ENCODE results near the gene NOD2. TPM values are rescaled to one million over a fixed set of nuclear protein-coding genes. Genes with fewer than 3 reads are reported as not detected.

The NOD2 gene
- total RNA-seq, 1 experiment from 2014 or later, result 5.4 TPM

DNA sequence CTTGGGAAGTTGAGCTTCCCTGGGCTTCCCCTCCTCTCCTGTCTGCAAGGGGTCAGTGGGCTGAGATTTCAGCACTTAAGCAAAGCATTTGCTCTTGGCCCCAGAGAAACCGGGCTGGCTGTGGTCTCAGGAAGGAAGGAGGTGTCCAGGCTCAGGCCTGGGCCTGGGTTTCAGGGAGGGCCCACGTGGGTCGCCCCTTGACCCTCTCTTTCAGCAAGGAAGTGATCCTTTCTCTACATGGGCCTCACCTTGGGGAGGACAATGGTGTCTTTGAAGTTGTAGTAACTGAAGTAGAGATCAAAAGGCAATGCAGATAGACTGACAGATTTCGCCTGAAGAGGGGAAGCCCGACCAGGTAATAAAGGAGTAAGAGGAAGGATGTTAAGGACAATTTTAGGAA, 2.7 kb downstream of the NOD2 start:
- ChIA-PET CTCF (interaction anchor here (0.6 to 1.0 kb wide), 3 partner anchors 31 to 110 kb away, joined by 3 to 7 read pairs (median 3); no protein-coding TSS in a partner anchor), POLR2A (no interaction called here), RAD21 (ENCODE audit: low non-redundant PET in 1 of 2, low total read pairs in 2 of 2, uncharacterized antibody in 2 of 2, unreplicated experiment in 2 of 2) (interaction anchor here in 1 of 2 experiments (0.8 kb wide), 1 partner anchor 110 kb away, joined by 3 read pairs; no protein-coding TSS in a partner anchor)
- Histone ChIP-seq H3K4me2 (ENCODE audit: low read length) (peak overlapping the region; percentile 70), H3K27ac (ENCODE audit: low read depth, low read length) (no peak overlapping the region), H3K27me3 (ENCODE audit: insufficient read depth, low read length) (no peaks in the 10 kb centered on the region), H3K9me2 (ENCODE audit: insufficient read depth) (no peaks in the 10 kb centered on the region), H3K9me3 (ENCODE audit: control insufficient read depth in 1 of 2, insufficient read depth in 1 of 2, low read depth in 1 of 2, low read length in 2 of 2) (no peaks in the 10 kb centered on the region), H3K36me3 (ENCODE audit: control insufficient read depth in 1 of 2, insufficient read depth in 2 of 2, low read length in 2 of 2) (no peaks in the 10 kb centered on the region), H2AFZ (ENCODE audit: low read depth, low read length, poor library complexity, severe bottlenecking) (no peak overlapping the region), H3K79me2 (ENCODE audit: insufficient read depth, low read length) (no peaks in the 10 kb centered on the region), H3K4me3 (replicated peaks in 1 of 2; ENCODE audit: low read depth in 1 of 2, low read length in 2 of 2) (peak overlapping the region in 1 of 2 experiments; percentile 12; a peak in 1 of 4 replicates), H4K20me1 (ENCODE audit: insufficient read depth) (no peaks in the 10 kb centered on the region), H3K4me1 (ENCODE audit: control insufficient read depth in 1 of 2, insufficient read depth in 2 of 2, low read length in 2 of 2) (peaks cover 18 to 34% of the 10 kb centered on the region in 2 experiments), H3K9ac (ENCODE audit: low read length) (peak overlapping the region; percentile 31)
- ATAC-seq, result no peak
- no peak for TF ChIP-seq EGR1 (IDR thresholded peaks at IDR 0.05; ENCODE audit: low read depth)
- no peak for TF ChIP-seq SIN3A (IDR thresholded peaks at IDR 0.05; ENCODE audit: low read depth)
- no peak for TF ChIP-seq FOSL1 (IDR thresholded peaks at IDR 0.05; ENCODE audit: low read depth)
- TF ChIP-seq CEBPB (IDR thresholded peaks at IDR 0.05; ENCODE audit: low read depth), result no peak
- no peak for TF ChIP-seq TCF7L2 (IDR thresholded peaks at IDR 0.05; ENCODE audit: borderline replicate concordance, extremely low read depth, insufficient read depth, insufficient read length)
- no peak for TF ChIP-seq REST (IDR thresholded peaks at IDR 0.05; ENCODE audit: low read depth)
- no peak for TF ChIP-seq ELF1 (IDR thresholded peaks at IDR 0.05; ENCODE audit: borderline replicate concordance, low read depth)
- TF ChIP-seq, protein P1, sequence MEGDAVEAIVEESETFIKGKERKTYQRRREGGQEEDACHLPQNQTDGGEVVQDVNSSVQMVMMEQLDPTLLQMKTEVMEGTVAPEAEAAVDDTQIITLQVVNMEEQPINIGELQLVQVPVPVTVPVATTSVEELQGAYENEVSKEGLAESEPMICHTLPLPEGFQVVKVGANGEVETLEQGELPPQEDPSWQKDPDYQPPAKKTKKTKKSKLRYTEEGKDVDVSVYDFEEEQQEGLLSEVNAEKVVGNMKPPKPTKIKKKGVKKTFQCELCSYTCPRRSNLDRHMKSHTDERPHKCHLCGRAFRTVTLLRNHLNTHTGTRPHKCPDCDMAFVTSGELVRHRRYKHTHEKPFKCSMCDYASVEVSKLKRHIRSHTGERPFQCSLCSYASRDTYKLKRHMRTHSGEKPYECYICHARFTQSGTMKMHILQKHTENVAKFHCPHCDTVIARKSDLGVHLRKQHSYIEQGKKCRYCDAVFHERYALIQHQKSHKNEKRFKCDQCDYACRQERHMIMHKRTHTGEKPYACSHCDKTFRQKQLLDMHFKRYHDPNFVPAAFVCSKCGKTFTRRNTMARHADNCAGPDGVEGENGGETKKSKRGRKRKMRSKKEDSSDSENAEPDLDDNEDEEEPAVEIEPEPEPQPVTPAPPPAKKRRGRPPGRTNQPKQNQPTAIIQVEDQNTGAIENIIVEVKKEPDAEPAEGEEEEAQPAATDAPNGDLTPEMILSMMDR (IDR thresholded peaks at IDR 0.05 in 2 of 3, conservative IDR thresholded peaks at IDR 0.05 in 1 of 3; ENCODE audit: borderline replicate concordance in 1 of 3, insufficient read depth in 1 of 3, low read depth in 2 of 3, low read length in 2 of 3), result no peak
- TF ChIP-seq, protein P2, sequence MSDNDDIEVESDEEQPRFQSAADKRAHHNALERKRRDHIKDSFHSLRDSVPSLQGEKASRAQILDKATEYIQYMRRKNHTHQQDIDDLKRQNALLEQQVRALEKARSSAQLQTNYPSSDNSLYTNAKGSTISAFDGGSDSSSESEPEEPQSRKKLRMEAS (IDR thresholded peaks at IDR 0.05), result no peak
- TF ChIP-seq CBX3 (IDR thresholded peaks at IDR 0.05; ENCODE audit: low read depth), result no peak
- TF ChIP-seq SP1 (IDR thresholded peaks at IDR 0.05; ENCODE audit: low read depth), result no peak
- no peak for TF ChIP-seq JUND (IDR thresholded peaks at IDR 0.05)
- TF ChIP-seq, protein P3, sequence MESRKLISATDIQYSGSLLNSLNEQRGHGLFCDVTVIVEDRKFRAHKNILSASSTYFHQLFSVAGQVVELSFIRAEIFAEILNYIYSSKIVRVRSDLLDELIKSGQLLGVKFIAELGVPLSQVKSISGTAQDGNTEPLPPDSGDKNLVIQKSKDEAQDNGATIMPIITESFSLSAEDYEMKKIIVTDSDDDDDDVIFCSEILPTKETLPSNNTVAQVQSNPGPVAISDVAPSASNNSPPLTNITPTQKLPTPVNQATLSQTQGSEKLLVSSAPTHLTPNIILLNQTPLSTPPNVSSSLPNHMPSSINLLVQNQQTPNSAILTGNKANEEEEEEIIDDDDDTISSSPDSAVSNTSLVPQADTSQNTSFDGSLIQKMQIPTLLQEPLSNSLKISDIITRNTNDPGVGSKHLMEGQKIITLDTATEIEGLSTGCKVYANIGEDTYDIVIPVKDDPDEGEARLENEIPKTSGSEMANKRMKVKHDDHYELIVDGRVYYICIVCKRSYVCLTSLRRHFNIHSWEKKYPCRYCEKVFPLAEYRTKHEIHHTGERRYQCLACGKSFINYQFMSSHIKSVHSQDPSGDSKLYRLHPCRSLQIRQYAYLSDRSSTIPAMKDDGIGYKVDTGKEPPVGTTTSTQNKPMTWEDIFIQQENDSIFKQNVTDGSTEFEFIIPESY (IDR thresholded peaks at IDR 0.05; ENCODE audit: extremely low read depth, insufficient replicate concordance, low read length), result no peak
- TF ChIP-seq RAD21 (IDR thresholded peaks at IDR 0.05; ENCODE audit: low read depth), result no peak
- no peak for TF ChIP-seq ZFX (IDR thresholded peaks at IDR 0.05)
- TF ChIP-seq ZNF274 (IDR thresholded peaks at IDR 0.05; ENCODE audit: low read depth, low read length), result no peak
- TF ChIP-seq, protein P4, sequence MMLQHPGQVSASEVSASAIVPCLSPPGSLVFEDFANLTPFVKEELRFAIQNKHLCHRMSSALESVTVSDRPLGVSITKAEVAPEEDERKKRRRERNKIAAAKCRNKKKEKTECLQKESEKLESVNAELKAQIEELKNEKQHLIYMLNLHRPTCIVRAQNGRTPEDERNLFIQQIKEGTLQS (IDR thresholded peaks at IDR 0.05), result no peak
- no peak for TF ChIP-seq POLR2AphosphoS5 (IDR thresholded peaks at IDR 0.05; ENCODE audit: low read depth, low read length)
- TF ChIP-seq YY1 (IDR thresholded peaks at IDR 0.05; ENCODE audit: extremely low read depth, insufficient replicate concordance, low read depth, low read length), result no peak
- intact Hi-C loops (cut with micrococcal nuclease), result no loop called here
- DNase-seq (ENCODE audit: low read depth, low spot score), result no peak
- BruUV-seq (replicated peaks), result no TSS peak
